ENCODE measurements around the gene BPHL. TPM values are rescaled to one million over a fixed set of nuclear protein-coding genes. Genes with fewer than 3 reads are reported as not detected.
"Not testable (repeated sequence)": the region's sequence is repeated elsewhere in the genome, so short reads cannot be mapped to it uniquely, and the experiment has no call there.

The BPHL gene
- total RNA-seq, 2 experiments from 2014 or later, result 9.7 to 20.9 TPM

- H3K4me1 ChIP-seq (ENCODE audit: insufficient read depth, low read length, poor library complexity, severe bottlenecking); H3K4me3 ChIP-seq (ENCODE audit: low read depth, low read length, poor library complexity, severe bottlenecking); H3K9me2 ChIP-seq (ENCODE audit: insufficient read depth, low read length); DNase-seq (ENCODE audit: low spot score); BruUV-seq (replicated peaks); H3K36me3 ChIP-seq (ENCODE audit: insufficient read depth, low read length); H3K4me2 ChIP-seq (ENCODE audit: low read length); H3K9me3 ChIP-seq (ENCODE audit: low read length); H4K20me1 ChIP-seq (ENCODE audit: insufficient read depth, low read length); intact Hi-C loops (cut with micrococcal nuclease; ENCODE audit: unreplicated experiment); H3K27ac ChIP-seq (ENCODE audit: low read depth, low read length, poor library complexity, severe bottlenecking); H2AFZ ChIP-seq (ENCODE audit: low read length); H3K79me2 ChIP-seq (ENCODE audit: insufficient read depth, low read depth, low read length); CTCF ChIA-PET (ENCODE audit: unreplicated experiment): not testable (repeated sequence)
- POLR2A ChIA-PET, result interaction anchor here (1.4 kb wide), 1 partner anchor 10 kb away, joined by 6 read pairs; no protein-coding TSS in a partner anchor
Observed at GRCh38 chr6:3172789-3173188, 54.3 kb downstream of the BPHL start.

GRCh38 chr6:3173636-3174089 is 55.2 kb downstream of the BPHL start:
- H4K20me1 ChIP-seq (ENCODE audit: insufficient read depth, low read length); H3K27ac ChIP-seq (ENCODE audit: low read depth, low read length, poor library complexity, severe bottlenecking); H3K9me3 ChIP-seq (ENCODE audit: low read length); DNase-seq (ENCODE audit: low spot score); CTCF ChIA-PET (ENCODE audit: unreplicated experiment); BruUV-seq (replicated peaks); intact Hi-C loops (cut with micrococcal nuclease; ENCODE audit: unreplicated experiment); H3K9me2 ChIP-seq (ENCODE audit: insufficient read depth, low read length); H3K4me2 ChIP-seq (ENCODE audit: low read length); H3K4me3 ChIP-seq (ENCODE audit: low read depth, low read length, poor library complexity, severe bottlenecking); H3K36me3 ChIP-seq (ENCODE audit: insufficient read depth, low read length); H2AFZ ChIP-seq (ENCODE audit: low read length); H3K79me2 ChIP-seq (ENCODE audit: insufficient read depth, low read depth, low read length); H3K4me1 ChIP-seq (ENCODE audit: insufficient read depth, low read length, poor library complexity, severe bottlenecking): not testable (repeated sequence)
- POLR2A ChIA-PET, result interaction anchor here (0.7 kb wide), 1 partner anchor 15 kb away, joined by 3 read pairs; no protein-coding TSS in a partner anchor

- ChIA-PET POLR2A (interaction anchor here (1.0 kb wide), 1 partner anchor 72 kb away, joined by 4 read pairs; no protein-coding TSS in a partner anchor), CTCF (ENCODE audit: unreplicated experiment) (no interaction called here)
- intact Hi-C loops (cut with micrococcal nuclease; ENCODE audit: unreplicated experiment), result no loop called here
- Histone ChIP-seq H2AFZ (ENCODE audit: low read length) (no peak overlapping the region), H3K4me2 (ENCODE audit: low read length) (no peak overlapping the region), H3K4me3 (ENCODE audit: low read depth, low read length, poor library complexity, severe bottlenecking) (no peak overlapping the region), H3K36me3 (ENCODE audit: insufficient read depth, low read length) (no peaks in the 10 kb centered on the region), H3K9me2 (ENCODE audit: insufficient read depth, low read length) (no peaks in the 10 kb centered on the region), H3K9me3 (ENCODE audit: low read length) (no peaks in the 10 kb centered on the region), H3K4me1 (ENCODE audit: insufficient read depth, low read length, poor library complexity, severe bottlenecking) (peaks cover 7% of the 10 kb centered on the region), H3K27ac (ENCODE audit: low read depth, low read length, poor library complexity, severe bottlenecking) (no peak overlapping the region), H3K79me2 (ENCODE audit: insufficient read depth, low read depth, low read length) (no peaks in the 10 kb centered on the region), H4K20me1 (ENCODE audit: insufficient read depth, low read length) (no peaks in the 10 kb centered on the region)
- TF ChIP-seq CTCF (conservative IDR thresholded peaks at IDR 0.05; ENCODE audit: low read length) (no peak), EZH2phosphoT487 (IDR thresholded peaks at IDR 0.05; ENCODE audit: borderline replicate concordance, low read depth, low read length) (no peak)
- no peak for DNase-seq (ENCODE audit: low spot score)
- BruUV-seq (replicated peaks), result no TSS peak
Observed at GRCh38 chr6:3175715-3176402, 57.3 kb downstream of the BPHL start.
